NCI-H345 (cell line): ENCODE measurements around the gene TSR2.

Experiments used
- DNase-seq: peaks from one replicate; lab custom pipeline; 2025; lab: John Stamatoyannopoulos, UW

TSR2 gene, protein sequence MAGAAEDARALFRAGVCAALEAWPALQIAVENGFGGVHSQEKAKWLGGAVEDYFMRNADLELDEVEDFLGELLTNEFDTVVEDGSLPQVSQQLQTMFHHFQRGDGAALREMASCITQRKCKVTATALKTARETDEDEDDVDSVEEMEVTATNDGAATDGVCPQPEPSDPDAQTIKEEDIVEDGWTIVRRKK

DNA sequence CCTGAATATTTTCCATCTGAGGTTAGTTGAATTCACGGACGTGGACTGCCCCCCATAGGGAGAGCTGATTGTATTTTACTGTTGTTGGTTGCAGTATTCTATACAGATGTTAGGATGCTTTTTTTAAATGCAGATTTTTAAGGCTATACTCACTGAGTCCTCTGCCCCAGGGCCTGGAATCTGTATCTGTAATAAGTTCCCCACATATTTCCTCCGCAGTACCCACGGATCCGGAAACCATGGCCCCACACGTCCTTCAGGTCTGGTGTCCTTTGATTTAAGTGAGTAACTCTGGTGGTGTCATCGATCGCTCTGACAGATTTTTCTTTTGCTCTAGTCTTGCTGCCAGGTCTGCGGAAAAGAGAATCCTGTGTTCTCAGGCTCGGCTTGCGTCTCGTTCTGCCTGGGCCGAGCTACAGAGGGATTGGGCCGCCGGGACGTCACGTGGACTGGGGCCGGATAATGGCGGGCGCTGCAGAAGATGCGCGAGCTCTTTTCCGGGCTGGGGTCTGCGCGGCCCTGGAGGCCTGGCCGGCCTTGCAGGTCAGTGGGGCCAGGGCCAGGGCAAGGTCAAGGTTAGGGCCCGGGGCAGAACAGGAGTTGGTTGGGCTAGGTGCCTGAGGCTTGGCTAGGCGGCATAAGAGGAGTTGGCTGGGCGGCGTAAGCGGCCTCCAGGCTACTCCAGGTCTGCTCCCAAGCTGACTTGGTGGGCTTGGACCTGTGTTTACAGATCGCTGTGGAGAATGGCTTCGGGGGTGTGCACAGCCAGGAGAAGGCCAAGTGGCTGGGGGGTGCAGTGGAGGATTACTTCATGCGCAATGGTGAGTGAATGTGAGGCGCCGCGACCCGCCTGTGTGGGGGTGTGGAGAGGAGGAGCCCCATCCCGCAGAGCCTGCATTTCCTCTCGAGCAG lies at the start of gene TSR2:
TSS of gene TSR2 (plus strand) at position 445 of the 912 bp plus-strand sequence. CDS start at position 463, 18 bp downstream.
- DNase-seq: peak; percentile 86

DNA sequence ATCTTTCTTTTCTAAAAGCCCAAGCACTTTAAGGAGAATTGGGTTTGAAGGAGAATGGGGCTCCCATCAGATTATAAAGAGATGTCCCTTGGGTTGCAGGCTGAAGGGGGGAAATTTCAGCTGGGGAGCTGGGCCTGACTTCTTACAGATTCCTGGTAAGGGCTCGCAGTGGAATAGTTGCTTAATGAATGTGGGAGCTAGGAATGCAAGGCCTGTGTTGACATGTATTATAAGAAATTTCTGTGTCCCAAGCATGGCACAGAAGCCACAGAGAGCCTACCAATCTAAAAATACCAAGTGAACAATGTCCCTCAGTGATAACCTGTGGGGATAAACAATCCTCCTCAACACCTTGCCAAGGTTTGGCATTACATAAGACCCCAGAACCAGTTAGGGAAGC lies 43.1 kb upstream of the TSR2 start:
- DNase-seq: no peak

DNA sequence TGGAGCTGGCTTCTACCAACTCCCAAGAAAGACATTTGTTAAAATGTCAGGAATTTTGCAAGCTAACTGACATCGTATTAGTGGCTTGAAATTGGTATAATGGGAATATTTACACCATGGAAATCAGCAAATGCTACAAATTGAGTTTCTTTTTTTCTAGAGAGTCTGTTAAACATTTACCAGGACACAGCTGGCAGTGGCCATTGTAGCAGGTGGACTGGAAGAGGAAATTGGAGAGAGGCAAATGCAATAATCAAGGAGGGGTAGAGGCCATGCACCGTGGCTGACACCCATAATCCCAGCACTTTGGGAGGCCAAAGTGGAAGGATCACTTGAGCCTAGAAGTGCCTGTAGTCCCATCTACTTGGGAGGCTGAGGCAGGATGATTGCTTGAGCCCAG lies 32.9 kb upstream of the TSR2 start:
- no peak for DNase-seq

DNA sequence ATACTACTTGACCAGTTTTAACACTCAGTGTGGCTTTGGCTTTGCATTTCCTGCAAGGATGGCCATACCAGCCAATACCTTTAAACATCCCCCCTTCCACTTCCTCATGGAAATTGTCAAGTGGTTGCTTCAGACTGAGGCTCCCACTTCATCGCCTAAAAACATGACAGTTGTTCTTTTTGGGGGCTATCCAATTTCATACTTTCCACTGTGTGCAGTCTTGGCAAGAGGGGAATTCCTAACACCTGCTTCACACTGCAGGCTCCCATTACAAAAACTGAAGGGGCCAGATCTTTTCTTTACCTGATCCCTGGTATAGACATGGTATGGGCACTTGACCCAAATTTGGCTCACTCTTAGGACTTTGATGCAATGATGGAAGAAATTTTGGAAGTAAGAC lies 28.5 kb upstream of the TSR2 start:
- DNase-seq: no peak

DNA sequence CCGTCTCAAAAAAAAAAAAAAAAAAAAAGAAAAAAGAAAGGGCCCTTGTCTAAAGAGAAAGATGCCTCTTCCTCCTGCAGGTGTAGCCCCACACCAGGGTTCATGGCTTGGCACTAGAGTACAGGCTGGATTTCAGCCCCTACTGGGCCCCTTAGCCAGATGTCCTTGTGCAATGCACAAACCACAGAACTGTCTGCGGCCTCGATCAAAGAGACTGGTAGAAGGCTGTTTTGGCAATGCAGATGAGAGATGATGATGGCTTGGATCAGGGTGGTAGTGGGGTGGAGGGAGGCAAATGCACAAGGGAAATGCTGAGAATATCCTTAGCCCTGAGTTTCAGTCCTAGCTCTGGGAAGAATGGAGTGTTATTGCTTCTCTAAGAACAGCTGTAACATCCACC lies 26.5 kb upstream of the TSR2 start:
- DNase-seq: no peak

DNA sequence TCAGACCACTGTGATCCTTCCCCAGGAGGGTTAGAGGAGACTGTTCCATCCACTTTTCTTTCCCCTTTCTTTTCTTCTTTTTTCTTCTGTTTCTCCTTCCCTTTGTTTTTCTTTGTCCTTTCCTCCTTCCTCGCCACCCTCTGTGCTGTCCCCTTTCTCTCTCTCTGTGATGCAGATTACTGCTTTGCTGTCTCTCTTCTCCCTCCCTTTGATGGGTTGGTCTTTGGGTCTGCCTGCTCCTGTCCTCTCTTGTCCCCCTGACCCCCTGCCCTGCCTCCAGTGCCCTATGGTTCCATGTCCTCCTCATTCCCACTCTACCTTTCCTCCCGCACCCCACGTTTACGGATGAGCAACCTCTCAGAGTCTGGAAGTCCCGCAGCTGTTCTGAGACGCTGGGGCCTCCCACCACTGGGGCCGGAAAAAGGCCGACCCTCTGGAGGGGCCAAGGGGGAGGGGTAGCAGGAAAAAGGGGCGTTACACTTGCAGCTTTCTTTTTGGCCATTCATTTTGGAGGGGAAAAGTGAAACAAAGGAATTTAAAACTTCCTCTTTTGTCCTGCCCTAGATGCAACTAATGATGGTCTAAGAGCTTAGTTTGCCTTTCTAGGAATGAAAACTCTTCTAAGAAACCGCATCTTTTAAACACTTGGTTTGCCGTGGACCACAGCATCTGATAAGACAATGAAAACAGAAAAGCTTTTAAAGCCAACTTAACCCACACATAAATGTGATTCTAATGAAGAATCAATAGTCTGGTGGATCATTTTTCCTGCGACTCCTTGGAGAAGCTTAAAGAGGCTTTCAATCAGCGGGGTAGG lies 24.5 kb upstream of the TSR2 start:
- no peak for DNase-seq

DNA sequence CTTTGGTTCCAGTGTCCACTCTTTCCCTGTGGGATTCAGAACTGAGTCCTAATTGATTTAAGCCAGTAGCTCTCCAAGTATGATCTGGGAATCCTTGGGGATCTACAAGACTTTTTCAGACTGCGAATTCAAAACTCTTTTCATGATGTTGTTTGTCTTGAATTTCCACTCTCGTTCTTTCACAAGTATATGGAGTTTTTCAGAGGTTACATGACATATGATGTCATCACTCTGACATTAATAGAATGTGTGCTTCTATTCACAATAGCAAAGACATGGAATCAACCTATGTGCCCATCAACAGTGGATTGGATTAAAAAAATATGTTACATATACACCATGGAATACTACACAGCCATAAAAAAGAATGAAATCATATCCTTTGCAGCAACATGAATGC lies 23.2 kb upstream of the TSR2 start:
- DNase-seq: no peak

DNA sequence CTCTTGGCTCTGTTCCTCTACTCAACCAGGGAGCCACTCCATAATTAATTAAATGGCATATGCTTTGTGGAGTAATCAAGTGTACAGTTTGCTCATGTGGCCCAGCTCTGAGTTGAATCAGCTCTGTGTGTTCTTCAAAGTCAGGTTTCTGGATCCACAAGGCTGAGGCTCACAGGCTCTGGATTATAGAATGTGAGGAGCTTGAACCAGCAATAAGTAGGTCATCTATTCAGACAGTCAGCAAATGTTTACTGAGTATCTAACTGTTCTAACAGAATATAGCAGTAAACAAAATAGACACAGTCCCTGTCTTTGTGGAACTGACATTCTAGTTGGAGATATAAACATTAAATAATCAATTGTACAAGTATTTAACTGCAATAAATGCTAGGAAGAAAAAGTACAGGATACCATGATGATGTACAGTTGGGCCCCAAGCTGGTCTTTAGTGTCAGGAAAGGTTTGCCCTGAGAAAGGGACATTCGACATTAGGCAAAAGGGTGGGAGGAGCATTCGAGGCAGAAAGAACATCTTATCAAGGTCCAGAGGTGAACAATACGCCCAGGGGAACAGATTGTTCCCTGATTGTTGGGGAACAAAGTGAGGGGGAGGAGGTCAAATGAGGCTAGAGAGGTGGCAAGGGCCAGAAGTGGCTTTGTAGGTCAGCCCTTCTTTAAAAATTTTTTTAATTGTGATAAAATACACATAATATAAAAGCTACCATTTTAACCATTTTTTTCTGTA lies 20.5 kb upstream of the TSR2 start:
- DNase-seq: no peak

DNA sequence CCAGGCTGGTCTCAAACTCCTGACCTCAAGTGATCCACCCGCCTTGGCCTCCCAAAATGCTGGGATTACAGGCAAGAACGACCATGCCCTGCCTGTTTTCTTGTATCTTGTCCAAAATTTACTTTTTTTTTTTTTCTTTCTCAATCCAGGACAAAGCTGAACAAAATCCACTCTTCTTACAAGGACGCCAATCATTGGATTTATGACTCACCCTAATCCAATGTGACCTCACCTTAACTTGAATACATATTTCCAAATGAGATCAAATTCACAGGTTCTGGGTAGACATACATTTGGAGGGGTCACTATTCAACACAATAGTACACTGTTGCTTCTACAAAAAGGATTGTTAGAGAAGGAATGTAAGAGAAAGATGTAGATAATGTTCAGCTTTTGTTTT lies 18.0 kb upstream of the TSR2 start:
- no peak for DNase-seq

DNA sequence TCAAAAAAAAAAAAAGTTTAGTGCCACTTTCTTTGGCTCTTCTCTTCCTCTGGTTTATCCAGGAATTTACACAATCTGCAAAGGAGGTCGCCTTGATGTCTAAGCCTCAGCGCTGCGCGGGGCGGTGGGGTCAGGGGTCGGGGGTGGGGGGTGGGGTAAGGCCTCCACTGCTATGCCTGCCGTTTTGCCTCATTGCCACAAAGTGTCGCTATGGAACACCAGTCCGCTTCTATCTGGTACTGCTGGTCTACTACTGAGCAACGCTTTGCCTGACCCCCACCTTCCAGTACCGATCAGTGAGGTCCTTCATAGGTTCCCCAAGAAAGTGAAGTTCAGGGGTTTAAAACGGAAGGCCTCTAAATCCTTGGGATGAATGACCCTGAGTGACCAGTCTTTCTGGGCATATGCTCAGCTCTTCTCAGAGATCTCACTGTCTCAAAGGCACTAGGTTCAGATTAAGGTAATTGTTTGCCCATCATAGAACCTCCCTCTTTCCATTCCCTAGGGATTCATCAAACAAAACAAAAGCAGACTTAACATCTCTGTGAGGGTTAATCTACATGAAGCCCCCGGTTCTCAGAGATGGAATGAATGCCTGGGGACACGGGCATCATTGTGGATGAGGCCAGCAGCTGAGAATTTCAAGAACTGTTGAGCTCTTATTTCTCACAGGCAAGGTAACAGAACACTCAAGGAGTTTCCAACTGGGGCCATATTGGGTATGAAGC lies 16.9 kb upstream of the TSR2 start:
- no peak for DNase-seq

DNA sequence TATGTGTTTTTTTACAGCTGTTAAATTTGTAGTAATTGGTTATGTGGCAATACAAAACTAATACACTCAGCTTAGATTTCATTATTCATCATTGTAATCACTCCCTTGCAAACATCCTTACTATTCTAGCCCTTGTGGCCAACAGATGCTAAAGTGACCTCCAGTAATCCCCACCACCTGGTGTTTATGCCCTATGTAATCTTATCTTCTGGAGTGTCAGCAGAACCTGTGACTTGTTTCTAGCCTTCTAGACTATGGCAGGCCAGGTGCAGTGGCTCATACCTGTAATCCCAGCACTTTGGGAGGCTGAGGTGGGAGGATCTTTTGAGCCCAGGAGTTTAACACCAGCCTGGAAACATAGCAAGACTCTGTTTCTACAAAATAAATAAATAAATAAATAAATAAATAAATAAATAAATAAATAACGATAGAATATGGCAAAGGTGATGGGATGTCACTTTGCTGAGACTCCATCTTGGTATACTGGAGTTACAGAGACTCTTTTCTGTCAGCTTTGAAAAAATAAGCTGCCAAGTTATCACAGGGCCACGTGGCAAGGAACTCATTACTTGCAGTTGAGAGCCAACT lies 12.3 kb upstream of the TSR2 start:
- DNase-seq: no peak

DNA sequence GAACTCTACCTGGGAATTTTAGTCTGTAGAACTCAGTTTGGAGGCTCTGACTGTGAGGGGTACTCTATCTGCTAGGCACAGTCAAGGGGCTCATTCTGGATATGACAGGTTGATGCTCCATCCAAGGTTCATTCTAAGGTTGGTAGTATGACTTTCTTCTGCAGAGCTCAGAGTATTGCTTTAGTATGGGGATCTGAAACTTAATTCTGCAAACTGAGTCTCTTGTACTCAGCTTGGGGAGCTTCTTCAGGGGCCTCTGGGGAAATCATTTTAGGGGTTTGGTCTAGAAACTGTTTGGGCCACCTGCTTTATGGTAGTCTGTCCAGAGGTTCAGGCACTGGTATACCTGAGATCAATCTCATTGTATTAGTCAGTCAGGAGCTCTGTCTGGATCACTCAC lies 9.7 kb upstream of the TSR2 start:
- no peak for DNase-seq

DNA sequence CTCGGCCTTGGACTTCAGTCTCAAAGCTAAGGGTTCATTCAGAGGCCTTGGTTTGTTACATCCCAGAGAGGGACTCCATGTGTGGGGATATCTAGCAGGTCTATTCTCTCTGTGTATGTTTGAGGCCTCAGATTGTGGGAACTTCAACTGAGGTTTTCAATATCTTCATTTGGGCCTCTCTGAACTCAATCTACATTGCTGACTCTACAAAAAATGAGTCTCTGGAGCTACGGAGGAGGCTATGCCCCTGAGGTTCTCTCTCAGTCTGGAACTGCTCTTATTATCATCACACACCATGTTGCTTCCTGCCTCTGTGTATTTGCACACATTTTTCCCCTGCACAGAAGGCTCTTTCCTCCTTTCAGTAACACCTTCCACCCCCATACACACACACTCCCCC lies 5.1 kb upstream of the TSR2 start:
- no peak for DNase-seq

DNA sequence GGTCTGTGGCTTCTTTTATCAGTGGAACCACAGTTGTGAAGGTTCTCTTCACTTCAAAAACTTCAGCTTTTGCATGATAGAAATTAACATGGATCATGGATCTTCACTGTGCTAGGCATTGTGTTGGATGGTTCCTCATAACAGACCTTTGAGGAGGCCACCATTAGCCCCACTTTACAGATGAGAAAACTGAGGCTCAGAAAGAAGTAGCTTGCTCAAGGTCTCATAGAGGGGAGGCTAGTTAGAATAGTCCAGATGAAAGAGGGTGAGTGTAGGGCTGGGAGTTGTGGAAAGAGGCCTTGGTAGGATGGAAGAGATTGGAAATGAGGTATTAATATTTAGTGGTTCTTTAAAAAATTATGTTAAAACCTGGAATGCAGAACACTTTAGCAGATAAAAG lies 2.6 kb downstream of the TSR2 start:
- DNase-seq: no peak

DNA sequence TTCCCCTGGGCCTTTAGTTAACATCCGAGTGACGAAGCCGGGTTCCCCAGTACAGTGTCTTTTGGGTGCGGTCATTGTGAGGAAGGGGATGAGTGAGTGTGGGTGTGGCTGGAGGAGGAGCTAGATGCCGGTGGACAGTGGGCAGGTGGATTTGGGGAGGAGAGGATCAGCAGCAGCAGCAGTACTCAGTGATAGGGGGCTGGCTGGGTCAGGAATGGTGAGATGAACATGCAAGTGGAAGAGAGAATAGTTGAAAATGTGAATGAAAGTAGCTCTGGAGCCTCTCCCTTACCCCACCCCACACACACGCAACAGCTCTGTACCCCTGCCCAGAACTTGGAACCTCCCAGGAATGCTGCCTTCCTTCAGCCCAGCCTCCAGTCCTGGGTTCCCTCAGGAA lies 4.5 kb downstream of the TSR2 start:
- no peak for DNase-seq

DNA sequence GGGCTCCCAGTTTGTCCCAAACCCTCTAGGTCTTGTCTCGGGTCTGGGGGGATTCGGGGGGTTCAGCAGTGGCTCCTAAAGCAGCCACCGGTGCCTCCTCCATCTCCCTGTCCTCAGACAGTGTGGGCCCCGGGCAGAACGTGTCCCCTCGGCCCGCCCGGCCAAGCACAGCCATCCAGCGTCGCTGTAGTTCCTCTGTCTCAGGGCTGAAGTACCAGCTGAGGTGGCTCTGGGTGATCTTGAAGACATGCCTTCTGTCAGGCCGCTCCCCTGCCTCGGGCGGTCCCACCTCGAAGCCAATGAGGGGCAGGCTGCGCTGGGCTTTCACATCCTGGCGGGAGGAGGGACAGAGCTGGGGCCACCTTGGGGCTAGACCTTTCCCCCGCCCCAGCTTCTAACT lies 5.9 kb downstream of the TSR2 start:
- DNase-seq: no peak

DNA sequence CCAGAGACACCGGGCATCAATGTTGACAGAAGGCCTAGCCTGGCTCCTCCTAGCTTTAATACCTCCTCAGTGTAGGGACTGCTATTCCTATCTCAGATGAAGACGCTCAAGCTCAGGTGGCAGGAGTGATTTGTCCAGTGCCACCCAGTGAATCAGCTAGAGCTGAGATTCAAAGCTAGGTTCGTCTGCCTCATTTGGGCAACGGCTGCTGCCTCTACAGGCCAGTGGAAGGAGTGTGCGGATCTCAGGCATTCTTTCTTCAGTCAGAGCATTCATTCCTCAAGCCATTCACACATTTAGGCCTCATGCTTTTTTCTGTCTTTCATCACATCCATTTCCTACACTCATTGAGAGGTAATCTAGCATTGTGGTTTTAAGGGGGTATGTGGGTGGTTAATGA lies 7.3 kb downstream of the TSR2 start:
- DNase-seq: no peak

DNA sequence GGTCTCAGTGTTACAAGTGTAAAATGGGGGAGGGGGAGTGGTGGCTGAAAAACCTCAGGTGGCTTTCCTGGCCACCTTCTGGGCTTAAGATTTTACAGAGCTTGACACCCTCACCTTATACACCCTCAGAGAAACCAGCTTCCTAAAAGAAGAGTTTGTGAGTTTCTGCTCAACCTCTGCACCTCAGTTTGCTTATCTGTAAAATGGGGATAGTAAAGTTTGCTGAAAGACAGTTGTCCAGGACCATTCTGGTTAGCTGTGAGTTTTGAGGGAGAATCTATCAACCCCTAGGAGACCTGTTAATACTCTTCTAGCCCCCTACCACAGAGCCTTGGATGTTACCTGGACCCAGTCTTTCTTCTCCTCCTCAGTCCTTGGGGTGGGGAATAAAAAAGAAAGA lies 9.7 kb downstream of the TSR2 start:
- DNase-seq: no peak

DNA sequence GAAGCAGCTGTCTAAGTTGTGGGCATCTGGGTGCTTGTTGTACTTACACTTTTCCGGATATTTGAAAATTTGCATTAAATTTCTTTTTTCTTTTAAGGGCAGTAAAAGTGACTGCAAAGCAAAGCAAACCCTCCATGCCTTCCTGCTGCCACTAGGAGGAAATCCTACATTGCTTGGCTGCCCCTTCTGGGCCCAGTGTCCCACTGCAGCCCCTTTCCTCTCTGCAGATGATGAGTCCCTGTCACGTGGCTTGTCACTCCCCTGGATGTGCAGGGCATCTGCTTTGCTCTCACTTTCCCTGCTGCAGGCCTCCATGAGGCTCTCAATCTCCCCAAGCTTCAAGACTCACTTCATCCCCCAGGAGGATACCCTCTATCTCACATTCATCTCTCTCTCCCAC lies 12.7 kb downstream of the TSR2 start:
- DNase-seq: no peak

DNA sequence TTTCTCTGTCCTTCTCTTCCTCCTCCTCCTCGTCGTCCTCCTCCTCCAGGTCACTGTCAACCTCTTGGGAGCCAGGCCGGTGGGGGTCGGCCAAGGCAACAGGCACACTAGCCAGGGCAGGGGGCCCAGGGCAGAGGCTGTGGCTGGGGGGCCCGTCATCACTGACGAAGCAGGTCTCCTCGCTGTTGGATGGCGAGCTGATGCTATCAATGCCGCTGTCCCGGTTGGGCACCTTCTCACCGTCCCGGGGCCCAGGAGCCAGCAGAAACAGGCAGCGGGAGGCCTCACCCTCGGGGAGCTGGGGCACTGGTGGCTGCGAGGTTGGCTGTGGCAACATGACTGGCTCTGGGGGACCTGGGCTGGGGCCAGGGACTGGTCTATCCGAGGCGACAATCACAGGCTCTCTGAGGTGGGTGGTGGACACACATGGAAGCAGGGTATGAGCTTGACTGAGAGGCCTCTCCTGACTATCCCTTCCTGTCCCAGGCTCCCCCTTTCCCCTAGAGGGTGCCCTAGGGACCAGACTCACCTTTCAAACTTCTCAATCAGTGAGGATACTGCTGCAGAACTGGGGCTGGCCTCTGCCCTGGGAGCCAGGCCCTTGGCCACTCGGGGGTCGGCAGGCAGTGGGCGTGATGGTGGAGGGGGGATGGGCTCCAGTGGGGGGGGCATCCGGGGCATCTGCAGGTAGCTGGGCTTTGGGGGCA lies 30.0 kb downstream of the TSR2 start:
- no peak for DNase-seq
